ENCODE results near the gene EFNA2.

EFNA2 gene

GRCh38 chr19:1284979-1285736, 515 bp upstream of the EFNA2 start:
- DNase-seq: no peak

- DNase-seq: no peak
Measured at GRCh38 chr19:1286487-1287353, 1.0 kb downstream of the EFNA2 start.

GRCh38 chr19:1287354-1288225, 1.9 kb downstream of the EFNA2 start:
- no peak for DNase-seq

GRCh38 chr19:1288226-1288612, 2.5 kb downstream of the EFNA2 start:
- DNase-seq: no peak

- no peak for DNase-seq
Measured at GRCh38 chr19:1288833-1289685, 3.4 kb downstream of the EFNA2 start.

GRCh38 chr19:1289686-1290025, 4.0 kb downstream of the EFNA2 start:
- DNase-seq: no peak

- no peak for DNase-seq
Measured at GRCh38 chr19:1290196-1290702, 4.6 kb downstream of the EFNA2 start.

- DNase-seq: no peak
Measured at GRCh38 chr19:1290703-1291651, 5.3 kb downstream of the EFNA2 start.

- DNase-seq: no peak
Measured at GRCh38 chr19:1291761-1292418, 6.2 kb downstream of the EFNA2 start.

GRCh38 chr19:1292419-1293151, 6.9 kb downstream of the EFNA2 start:
- DNase-seq: no peak

- no peak for DNase-seq
Measured at GRCh38 chr19:1293782-1294604, 8.3 kb downstream of the EFNA2 start.

- DNase-seq: no peak
Measured at GRCh38 chr19:1294688-1295087, 9.0 kb downstream of the EFNA2 start.

- DNase-seq: peak; percentile 23
Measured at GRCh38 chr19:1295169-1296012, 9.7 kb downstream of the EFNA2 start.

GRCh38 chr19:1296078-1296477, 10.4 kb downstream of the EFNA2 start:
- no peak for DNase-seq

GRCh38 chr19:1296575-1297271, 11.1 kb downstream of the EFNA2 start:
- no peak for DNase-seq

GRCh38 chr19:1298235-1298634, 12.6 kb downstream of the EFNA2 start:
- no peak for DNase-seq

- DNase-seq: no peak
Measured at GRCh38 chr19:1299801-1300200, 14.1 kb downstream of the EFNA2 start.
